Spleen (tissue), 7 donors: ENCODE measurements around the gene ANP32B.
"Not testable (repeated sequence)": the region's sequence is repeated elsewhere in the genome, so short reads cannot be mapped to it uniquely, and the experiment has no call there.

ENCODE experiments used
- POLR2A ChIP-seq, 3 donors: fragments of 450-650 bp; IDR thresholded peaks; one replicate each; pipeline ENCODE4 v1.5.1; 2017; ENCODE audit warnings: antibody characterized with exemption in 3 of 3, mild to moderate bottlenecking in 1 of 3
- TF ChIP-seq, protein P1 (sequence below), 11 experiments: fragments of 200-600 bp in 7 of 11; fragments of 450-650 bp in 4 of 11; sonication (generic) in 4 of 11; IDR thresholded peaks in 8 of 11; conservative IDR thresholded peaks in 3 of 11; 1 replicate in 7 of 11; 2 replicates in 4 of 11; pipeline versions ENCODE4 v1.4.0 to v1.8.0; 2016 to 2021; ENCODE audit warnings: antibody characterized with exemption in 11 of 11, inconsistent platforms in 4 of 11, mild to moderate bottlenecking in 1 of 11
- donor health status: DM: no; HTN: no; CAD: no; lungs with moderate emphysema.
- donor health status: DM: no; HTN: no; CAD: no.
- donor health status: DM: no; HTN: no; CAD: no.

DNA sequence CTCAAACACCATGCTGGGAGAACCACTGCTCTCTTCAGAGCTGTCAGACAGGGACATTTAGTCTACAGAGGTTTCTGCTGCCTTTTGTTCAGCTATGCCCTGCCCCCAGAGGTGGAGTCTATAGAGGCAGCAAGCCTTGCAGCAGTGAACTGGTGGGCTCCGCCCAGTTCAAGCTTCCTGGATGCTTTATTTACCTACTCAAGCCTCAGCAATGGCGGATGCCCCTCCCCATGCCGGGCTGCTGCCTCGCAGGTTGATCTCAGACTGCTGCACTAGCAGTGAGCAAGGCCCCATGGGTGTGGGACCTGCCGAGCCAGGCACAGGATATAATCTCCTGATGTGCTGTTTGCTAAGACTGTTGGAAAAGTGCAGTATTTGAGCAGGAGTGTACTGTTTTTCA is 32.3 kb upstream of the ANP32B start:
- TF ChIP-seq, protein P1, sequence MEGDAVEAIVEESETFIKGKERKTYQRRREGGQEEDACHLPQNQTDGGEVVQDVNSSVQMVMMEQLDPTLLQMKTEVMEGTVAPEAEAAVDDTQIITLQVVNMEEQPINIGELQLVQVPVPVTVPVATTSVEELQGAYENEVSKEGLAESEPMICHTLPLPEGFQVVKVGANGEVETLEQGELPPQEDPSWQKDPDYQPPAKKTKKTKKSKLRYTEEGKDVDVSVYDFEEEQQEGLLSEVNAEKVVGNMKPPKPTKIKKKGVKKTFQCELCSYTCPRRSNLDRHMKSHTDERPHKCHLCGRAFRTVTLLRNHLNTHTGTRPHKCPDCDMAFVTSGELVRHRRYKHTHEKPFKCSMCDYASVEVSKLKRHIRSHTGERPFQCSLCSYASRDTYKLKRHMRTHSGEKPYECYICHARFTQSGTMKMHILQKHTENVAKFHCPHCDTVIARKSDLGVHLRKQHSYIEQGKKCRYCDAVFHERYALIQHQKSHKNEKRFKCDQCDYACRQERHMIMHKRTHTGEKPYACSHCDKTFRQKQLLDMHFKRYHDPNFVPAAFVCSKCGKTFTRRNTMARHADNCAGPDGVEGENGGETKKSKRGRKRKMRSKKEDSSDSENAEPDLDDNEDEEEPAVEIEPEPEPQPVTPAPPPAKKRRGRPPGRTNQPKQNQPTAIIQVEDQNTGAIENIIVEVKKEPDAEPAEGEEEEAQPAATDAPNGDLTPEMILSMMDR (IDR thresholded peaks at IDR 0.05 in 8 of 11, conservative IDR thresholded peaks at IDR 0.05 in 3 of 11): not testable (repeated sequence)
- TF ChIP-seq POLR2A (IDR thresholded peaks at IDR 0.05): not testable (repeated sequence)
